ENCODE results near the gene NAXD.

Gene NAXD

DNA sequence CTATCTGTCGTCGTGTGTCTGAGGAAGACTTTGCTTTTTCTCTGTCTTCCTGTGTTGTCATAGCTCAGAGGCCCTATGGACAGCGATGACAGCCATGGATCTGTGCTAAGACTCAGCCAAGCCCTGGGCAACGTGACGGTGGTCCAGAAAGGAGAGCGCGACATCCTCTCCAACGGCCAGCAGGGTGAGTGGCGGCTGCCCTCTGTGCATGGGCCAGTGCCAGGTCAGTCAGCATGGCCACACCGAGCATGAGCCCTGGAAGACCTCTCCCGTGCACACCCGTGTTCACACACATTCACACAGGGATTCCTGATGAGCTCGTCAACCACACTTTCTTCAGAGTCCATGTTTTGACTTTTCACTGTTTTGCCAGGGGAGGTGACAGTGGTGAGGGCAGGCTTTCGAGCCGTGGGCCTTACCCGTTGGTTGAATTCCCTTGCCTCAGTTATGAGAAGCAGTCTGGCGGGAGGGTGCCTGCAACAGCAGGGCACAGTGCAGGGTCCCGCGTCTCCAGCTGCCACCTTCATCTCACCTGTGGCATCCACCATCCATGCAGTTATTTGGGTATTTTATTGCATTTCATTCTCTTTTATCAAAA, 20.2 kb downstream of the NAXD start:
- no peak for DNase-seq (ENCODE audit: low read depth)

DNA sequence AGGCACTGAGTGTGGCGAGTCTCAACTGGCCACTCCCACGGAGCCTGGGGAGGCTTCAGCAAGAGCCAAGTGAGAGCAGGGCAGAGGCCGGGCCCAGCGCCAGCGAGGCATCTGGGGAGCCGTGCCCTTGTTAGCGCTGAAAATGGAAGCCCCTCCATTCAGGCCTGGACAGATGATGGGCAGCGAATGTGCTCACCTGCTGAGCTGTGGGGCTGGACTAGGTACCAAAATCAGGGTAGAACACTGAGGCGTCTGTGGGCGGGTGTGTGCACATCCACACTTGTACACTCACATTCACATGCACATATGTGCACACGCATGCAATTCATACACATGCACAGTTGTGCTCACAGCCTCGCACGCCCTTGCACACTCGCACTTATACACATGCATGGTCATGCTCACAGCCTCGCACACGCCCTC, 20.7 kb downstream of the NAXD start:
- no peak overlapping the region for H3K4me3 ChIP-seq (ENCODE audit: control insufficient read depth, low read depth, low read length)
- DNase-seq (ENCODE audit: low read depth): no peak
- no peak for TF ChIP-seq CTCF (IDR thresholded peaks at IDR 0.05; ENCODE audit: control insufficient read depth, insufficient read depth, low read depth, low read length, missing control alignments)

More for the DNA sequence above, 20.2 kb downstream of the NAXD start:
- no peak for TF ChIP-seq CTCF (IDR thresholded peaks at IDR 0.05; ENCODE audit: control insufficient read depth, insufficient read depth, low read depth, low read length, missing control alignments)
- H3K4me3 ChIP-seq (ENCODE audit: control insufficient read depth, low read depth, low read length): no peak overlapping the region

GRCh38 chr13:110636701-110637201, 21.4 kb downstream of the NAXD start:
- no peak for TF ChIP-seq CTCF (IDR thresholded peaks at IDR 0.05; ENCODE audit: control insufficient read depth, insufficient read depth, low read depth, low read length, missing control alignments)
- H3K4me3 ChIP-seq (ENCODE audit: control insufficient read depth, low read depth, low read length): no peak overlapping the region
- DNase-seq (ENCODE audit: low read depth): no peak

GRCh38 chr13:110637275-110637674, 21.9 kb downstream of the NAXD start:
- DNase-seq (ENCODE audit: low read depth): no peak
- TF ChIP-seq CTCF (IDR thresholded peaks at IDR 0.05; ENCODE audit: control insufficient read depth, insufficient read depth, low read depth, low read length, missing control alignments): no peak
- H3K4me3 ChIP-seq (ENCODE audit: control insufficient read depth, low read depth, low read length): no peak overlapping the region

GRCh38 chr13:110637747-110638146, 22.4 kb downstream of the NAXD start:
- DNase-seq (ENCODE audit: low read depth): no peak
- TF ChIP-seq CTCF (IDR thresholded peaks at IDR 0.05; ENCODE audit: control insufficient read depth, insufficient read depth, low read depth, low read length, missing control alignments): no peak

DNA sequence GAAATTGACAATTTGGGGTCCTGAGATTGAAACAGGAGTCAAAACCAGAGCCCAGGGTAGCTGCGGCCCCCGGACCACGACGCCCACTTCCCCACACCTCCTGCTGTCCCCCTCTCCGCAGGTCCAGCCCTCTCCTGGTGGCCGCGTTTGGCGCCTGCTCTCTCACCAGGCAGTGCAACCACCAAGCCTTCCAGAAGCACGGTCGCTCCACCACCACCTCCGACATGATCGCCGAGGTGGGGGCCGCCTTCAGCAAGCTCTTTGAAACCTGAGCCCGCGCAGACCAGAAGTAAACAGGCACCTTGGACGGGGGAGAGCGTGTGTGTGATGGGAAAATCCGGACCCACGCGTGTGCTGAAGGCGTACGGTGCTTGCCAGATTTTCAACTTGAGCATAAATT, 22.9 kb downstream of the NAXD start:
- no peak for TF ChIP-seq CTCF (IDR thresholded peaks at IDR 0.05; ENCODE audit: control insufficient read depth, insufficient read depth, low read depth, low read length, missing control alignments)
- H3K4me3 ChIP-seq (ENCODE audit: control insufficient read depth, low read depth, low read length): no peak overlapping the region
- DNase-seq (ENCODE audit: low read depth): no peak

More at GRCh38 chr13:110637747-110638146, 22.4 kb downstream of the NAXD start:
- H3K4me3 ChIP-seq (ENCODE audit: control insufficient read depth, low read depth, low read length): no peak overlapping the region
